Activated naive CD8-positive, alpha-beta T cell treated with anti-CD3 and anti-CD28 coated beads for 36 hours (primary cell): ENCODE results near the gene GSX2. TPM values are rescaled to one million over a fixed set of nuclear protein-coding genes. Genes with fewer than 3 reads are reported as not detected.

ENCODE experiments used
- DNase-seq: peaks from one replicate; pipeline ENCODE4 v3.0.0; 2021
- H3K27ac Mint-ChIP-seq: one replicate; pipeline ENCODE4 v1.8.0; 2022; ENCODE audit warnings: mild to moderate bottlenecking, moderate library complexity, mixed read lengths
- H3K27me3 Mint-ChIP-seq: one replicate; pipeline ENCODE4 v1.8.0; 2022; ENCODE audit warnings: mild to moderate bottlenecking, mixed read lengths
- H3K36me3 Mint-ChIP-seq: one replicate; pipeline ENCODE4 v1.8.0; 2021; ENCODE audit warnings: mild to moderate bottlenecking, mixed read lengths
- H3K4me1 Mint-ChIP-seq: one replicate; pipeline ENCODE4 v1.8.0; 2021; ENCODE audit warnings: mixed read lengths
- H3K4me3 Mint-ChIP-seq: one replicate; pipeline ENCODE4 v1.8.0; 2022; ENCODE audit warnings: mild to moderate bottlenecking, moderate library complexity, mixed read lengths
- H3K9me3 Mint-ChIP-seq: one replicate; pipeline ENCODE4 v1.8.0; 2022; ENCODE audit warnings: mixed read lengths
- total RNA-seq, 2 experiments: library from RNA; stranded (reverse); gene quantifications; one replicate each; pipeline ENCODE4 v1.2.3, GENCODE V29; 2021

GSX2 gene
- total RNA-seq, 2 experiments from 2014 or later: not detected

DNA sequence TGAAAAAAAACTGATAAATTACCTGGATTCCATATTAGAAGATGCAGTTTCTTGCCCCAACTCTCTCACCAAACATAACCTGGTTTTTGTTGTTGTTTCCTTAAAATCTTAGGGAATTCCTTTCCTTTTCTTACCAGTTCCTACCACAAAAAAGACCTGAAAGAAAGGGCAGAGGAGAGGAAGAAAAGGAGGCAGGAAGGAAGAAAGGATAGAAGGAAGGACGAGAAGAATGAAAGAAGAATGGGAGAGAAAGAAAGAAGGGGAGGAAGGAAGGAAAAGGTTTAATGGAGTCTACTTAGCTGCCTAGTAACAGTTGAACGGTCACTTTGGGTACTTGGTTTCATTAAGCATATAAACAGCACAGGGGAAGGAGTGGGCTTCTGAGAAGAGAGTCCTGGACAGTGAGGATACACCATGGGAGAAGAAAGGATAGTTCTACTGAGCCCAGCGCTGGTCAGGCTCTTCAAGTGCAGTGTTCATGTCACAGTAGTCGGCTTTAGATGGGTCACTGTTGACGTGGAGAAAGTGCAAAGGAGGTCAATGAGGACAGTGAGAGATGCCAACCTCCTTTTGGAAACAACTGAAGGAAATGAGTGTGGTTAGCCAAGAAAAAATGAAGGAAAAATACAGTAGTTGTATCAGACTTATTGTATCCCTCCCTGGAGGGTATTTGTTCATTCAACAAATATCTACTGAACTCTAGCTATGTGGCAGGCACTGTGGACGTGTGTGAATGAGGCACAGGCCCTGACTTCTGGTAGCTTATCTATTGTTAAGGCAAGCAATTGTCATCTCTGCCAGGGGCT is 34.5 kb upstream of the GSX2 start:
- Mint-ChIP-seq H3K36me3 (peaks cover 14% of the 10 kb centered on the region), H3K4me1 (peaks cover 33% of the 10 kb centered on the region), H3K4me3 (peak overlapping the region; percentile 73), H3K9me3 (no peaks in the 10 kb centered on the region), H3K27me3 (no peaks in the 10 kb centered on the region), H3K27ac (peak overlapping the region; percentile 35)
- DNase-seq: no peak

DNA sequence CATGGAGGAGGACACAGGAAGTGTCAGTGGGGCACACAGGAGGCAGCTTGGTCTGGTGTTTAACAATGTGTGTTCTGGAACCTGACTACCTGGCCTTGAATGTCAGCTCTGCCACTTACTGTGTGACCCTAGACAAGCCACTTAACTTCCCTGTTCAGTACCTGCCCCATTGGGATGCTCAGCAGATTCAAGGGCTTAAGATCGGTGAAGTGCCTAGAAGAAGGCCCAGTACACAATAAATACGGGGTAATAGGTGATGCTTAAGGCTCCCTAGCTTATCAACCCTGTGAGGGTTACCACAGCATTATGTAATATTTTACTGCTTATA is 33.9 kb upstream of the GSX2 start:
- no peak for DNase-seq
- Mint-ChIP-seq H3K9me3 (no peaks in the 10 kb centered on the region), H3K4me3 (no peak overlapping the region), H3K27me3 (no peaks in the 10 kb centered on the region), H3K36me3 (peaks cover 14% of the 10 kb centered on the region), H3K4me1 (peaks cover 29% of the 10 kb centered on the region), H3K27ac (no peak overlapping the region)

DNA sequence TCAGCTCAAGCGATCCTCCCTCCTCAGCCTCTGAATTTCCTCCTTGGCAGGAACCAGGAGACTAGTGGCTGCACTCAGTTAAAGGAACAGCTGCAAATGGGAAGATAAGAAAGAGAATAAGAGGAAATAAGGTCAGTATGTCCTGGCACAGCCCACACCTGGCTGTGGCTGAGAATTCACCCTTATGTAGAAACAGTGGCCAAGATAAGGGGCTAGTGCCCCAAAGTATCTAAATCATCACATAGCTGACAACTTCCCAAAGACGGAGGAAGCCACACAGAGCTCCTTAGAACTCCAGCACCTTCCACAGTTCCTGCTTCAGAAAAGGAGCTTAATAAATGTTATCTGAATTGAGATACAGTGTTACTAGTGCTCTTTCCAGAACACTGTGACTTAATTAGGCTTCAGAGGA is 33.2 kb upstream of the GSX2 start:
- Mint-ChIP-seq H3K27ac (no peak overlapping the region), H3K4me1 (peaks cover 23% of the 10 kb centered on the region), H3K36me3 (peaks cover 9% of the 10 kb centered on the region), H3K4me3 (no peak overlapping the region), H3K9me3 (no peaks in the 10 kb centered on the region), H3K27me3 (no peaks in the 10 kb centered on the region)
- DNase-seq: no peak

DNA sequence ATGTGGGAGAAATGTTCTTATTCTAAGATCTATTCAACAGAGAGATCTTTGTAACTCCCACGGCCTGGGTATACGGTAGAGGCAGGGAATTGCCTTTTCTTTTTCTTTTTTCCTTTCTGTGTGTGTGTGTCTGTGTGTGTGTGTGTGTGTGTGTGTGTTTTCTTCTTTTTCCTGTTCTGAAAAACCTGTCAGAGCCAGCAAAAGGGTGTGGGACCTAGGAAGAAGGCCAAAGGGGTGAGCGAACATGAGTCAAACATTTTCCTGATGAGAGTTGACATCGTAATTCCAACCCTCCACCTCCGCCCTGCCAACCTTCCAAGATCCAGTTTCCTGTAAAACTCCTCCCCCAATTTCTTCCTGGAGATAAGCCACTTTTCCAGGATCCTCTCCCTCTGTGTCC is 32.8 kb upstream of the GSX2 start:
- Mint-ChIP-seq H3K9me3 (no peaks in the 10 kb centered on the region), H3K27ac (no peak overlapping the region), H3K4me1 (peaks cover 19% of the 10 kb centered on the region), H3K27me3 (no peaks in the 10 kb centered on the region), H3K36me3 (peaks cover 7% of the 10 kb centered on the region), H3K4me3 (no peak overlapping the region)
- no peak for DNase-seq

DNA sequence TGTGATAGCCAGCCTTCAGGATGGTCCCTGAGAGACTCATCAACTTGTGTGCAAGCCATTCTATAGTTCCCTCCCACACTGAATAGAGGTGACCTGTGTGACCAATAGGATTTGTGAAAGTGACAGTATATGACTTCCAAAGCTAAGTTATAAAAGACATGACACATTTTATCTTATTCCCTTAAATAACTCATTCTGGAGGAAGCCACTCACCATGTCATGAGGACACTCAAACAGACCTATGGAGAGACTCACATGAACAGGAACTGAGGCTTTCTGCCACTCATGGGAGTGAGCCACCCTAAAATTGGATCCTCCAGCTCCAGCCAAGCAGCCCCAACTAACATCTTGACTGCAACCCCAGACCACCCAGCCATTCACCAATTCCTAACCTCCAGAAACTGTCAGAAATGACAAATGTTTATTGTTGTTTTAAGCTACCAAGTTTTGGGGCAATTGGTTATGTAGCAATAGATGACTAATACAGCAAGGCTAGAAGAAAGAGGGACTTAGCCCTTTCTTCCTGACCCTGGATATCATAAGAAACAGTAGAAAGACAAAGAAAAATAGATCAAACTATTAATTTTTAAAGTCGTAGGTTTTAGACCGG is 26.6 kb upstream of the GSX2 start:
- no peak overlapping the region for H3K27ac Mint-ChIP-seq
- no peaks in the 10 kb centered on the region for H3K36me3 Mint-ChIP-seq
- H3K4me1 Mint-ChIP-seq: no peaks in the 10 kb centered on the region
- peaks cover 11% of the 10 kb centered on the region for H3K27me3 Mint-ChIP-seq
- no peaks in the 10 kb centered on the region for H3K9me3 Mint-ChIP-seq
- no peak for DNase-seq
- no peak overlapping the region for H3K4me3 Mint-ChIP-seq

DNA sequence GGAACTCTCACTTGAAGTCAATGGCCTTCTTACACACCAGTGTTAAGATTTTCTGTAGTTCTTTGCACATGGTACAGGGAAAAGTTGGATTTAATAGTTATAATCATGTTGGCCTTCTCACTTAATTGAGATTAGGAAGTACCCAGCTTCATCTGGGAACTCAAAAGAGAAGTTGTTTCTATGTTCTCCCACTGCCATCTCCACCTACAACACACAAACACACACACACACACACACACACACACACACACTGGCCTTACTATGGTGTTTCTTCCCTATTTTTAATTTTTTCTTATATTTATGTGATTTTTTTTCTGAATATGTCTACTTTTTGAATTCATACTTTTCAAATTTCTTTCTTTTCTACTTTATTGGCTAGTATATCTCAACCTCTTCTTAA is 25.6 kb upstream of the GSX2 start:
- peaks cover 15% of the 10 kb centered on the region for H3K27me3 Mint-ChIP-seq
- no peaks in the 10 kb centered on the region for H3K36me3 Mint-ChIP-seq
- H3K27ac Mint-ChIP-seq: no peak overlapping the region
- H3K4me3 Mint-ChIP-seq: no peak overlapping the region
- H3K4me1 Mint-ChIP-seq: no peaks in the 10 kb centered on the region
- no peaks in the 10 kb centered on the region for H3K9me3 Mint-ChIP-seq
- DNase-seq: no peak

DNA sequence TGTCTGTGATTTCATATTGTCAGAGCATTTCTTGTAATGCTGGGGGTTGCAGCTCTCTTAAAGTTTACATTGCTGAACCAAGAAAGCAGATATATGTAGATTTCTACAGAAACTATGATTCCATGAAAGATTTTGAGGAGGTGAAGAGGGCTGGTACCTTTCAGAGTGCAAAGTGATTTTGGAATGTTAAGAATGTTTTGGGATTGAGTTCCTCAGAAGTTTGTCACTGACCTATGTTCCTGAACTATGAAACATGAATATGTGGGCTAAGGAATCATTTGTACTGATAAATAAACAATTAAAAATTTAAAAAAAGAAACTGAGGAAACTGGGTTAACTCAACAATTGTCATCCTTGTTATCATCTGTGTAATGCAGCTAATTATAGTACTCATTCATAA is 23.3 kb upstream of the GSX2 start:
- Mint-ChIP-seq H3K9me3 (no peaks in the 10 kb centered on the region), H3K27ac (no peak overlapping the region), H3K27me3 (peaks cover 16% of the 10 kb centered on the region), H3K36me3 (no peaks in the 10 kb centered on the region), H3K4me1 (no peaks in the 10 kb centered on the region), H3K4me3 (no peak overlapping the region)
- DNase-seq: no peak

DNA sequence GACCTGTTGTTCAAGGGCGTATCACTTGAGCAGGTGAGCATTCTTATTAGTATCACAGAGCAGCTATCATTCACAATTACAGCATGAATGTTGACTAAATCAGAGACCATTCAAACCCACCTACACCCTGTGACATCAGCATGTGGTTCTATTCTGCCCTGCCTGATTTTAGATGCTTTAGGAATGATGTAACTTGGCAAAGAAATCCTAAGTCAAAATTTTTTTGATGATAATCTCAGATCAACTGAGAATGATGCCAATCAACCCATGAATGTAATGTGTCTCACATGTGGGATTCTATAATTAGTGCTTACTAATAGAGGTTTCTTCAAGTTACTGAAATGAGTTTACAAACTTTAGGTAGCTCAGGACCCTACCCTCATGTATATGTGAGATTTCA is 22.2 kb upstream of the GSX2 start:
- H3K9me3 Mint-ChIP-seq: no peaks in the 10 kb centered on the region
- DNase-seq: no peak
- H3K27ac Mint-ChIP-seq: no peak overlapping the region
- H3K4me1 Mint-ChIP-seq: no peaks in the 10 kb centered on the region
- H3K27me3 Mint-ChIP-seq: peaks cover 16% of the 10 kb centered on the region
- H3K4me3 Mint-ChIP-seq: no peak overlapping the region
- H3K36me3 Mint-ChIP-seq: no peaks in the 10 kb centered on the region

DNA sequence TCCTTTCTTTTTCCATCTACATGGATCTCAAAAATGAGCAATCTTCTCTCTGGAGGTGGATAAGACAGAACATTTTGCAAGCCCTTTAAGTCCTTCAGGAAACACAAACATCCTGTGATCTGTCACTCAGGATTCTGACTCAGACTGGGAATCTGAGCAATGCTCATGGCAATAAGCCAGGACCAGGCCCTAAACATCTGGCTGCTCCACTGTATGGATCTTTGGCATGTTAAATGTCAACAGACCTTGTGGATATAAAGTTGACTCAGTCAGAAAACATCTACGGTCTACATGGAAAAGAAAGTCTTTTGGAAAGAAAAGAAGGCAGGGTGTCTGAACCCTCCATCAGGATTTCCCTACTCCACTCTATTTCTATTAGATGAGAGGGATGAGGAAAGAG is 17.8 kb upstream of the GSX2 start:
- Mint-ChIP-seq H3K36me3 (no peaks in the 10 kb centered on the region), H3K27me3 (peaks cover 9% of the 10 kb centered on the region), H3K9me3 (no peaks in the 10 kb centered on the region), H3K4me1 (no peaks in the 10 kb centered on the region), H3K4me3 (no peak overlapping the region), H3K27ac (no peak overlapping the region)
- no peak for DNase-seq

DNA sequence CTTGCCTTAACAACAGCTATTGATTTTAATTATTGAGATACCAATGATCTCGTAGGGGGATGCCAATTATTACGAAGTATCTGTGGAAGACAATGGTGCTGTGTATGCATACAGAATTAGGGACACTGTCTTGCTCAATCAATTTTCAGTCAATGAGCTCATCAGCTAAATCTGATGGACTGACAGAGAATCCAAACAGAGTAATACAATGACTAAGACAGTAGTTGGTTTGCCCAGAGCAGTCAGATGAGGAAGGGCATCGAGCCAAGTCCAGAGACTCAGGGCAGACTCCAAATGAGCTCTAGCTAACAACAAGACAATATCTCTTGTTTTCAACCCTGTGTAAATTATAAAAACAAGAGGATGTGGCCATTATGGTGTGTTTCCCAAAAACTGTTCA is 14.7 kb upstream of the GSX2 start:
- Mint-ChIP-seq H3K27ac (no peak overlapping the region), H3K4me1 (no peaks in the 10 kb centered on the region), H3K9me3 (no peaks in the 10 kb centered on the region), H3K36me3 (no peaks in the 10 kb centered on the region), H3K27me3 (no peaks in the 10 kb centered on the region), H3K4me3 (no peak overlapping the region)
- no peak for DNase-seq

DNA sequence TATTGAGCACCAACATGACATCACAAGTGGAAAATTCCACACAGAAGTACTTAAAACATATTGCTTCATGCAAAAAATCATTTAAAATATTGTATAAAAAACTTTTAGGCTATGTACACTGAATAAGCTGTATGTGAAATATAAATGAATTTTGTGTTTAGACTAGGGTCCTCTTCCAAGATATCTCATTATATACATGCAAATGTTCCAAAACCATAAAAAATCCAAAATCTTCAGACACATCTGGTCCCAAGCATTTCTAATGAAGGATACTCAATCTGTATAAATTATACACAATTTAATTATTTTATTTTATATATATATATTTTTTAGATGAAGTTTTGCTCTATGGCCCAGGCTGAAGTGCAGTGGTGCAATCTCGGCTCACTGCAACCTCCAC is 10.1 kb upstream of the GSX2 start:
- peaks cover 43% of the 10 kb centered on the region for H3K27me3 Mint-ChIP-seq
- no peak for DNase-seq

DNA sequence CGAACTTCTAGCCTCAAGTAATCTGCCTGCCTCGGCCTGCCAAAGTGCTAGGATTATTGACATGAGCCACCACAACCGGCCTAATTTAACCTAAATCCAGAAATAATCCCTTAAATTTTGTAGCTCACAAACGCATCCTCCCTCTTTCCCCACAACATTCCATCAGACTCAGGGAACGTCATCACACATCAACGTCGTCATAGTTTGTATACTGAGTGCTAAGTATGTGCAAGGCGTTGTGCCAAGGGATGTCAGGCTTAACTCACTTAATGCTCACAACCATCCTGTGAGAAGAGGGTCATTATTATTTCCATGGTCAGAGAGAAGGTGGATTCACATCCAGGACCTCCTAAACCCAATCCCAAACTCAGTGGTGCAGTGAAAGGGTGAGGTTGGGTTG is 9.6 kb upstream of the GSX2 start:
- Mint-ChIP-seq H3K9me3 (no peaks in the 10 kb centered on the region), H3K27ac (no peak overlapping the region), H3K4me1 (peaks cover 22% of the 10 kb centered on the region), H3K36me3 (no peaks in the 10 kb centered on the region), H3K4me3 (no peak overlapping the region), H3K27me3 (peaks cover 48% of the 10 kb centered on the region)
- DNase-seq: no peak

More for the DNA sequence above, 10.1 kb upstream of the GSX2 start:
- Mint-ChIP-seq H3K36me3 (no peaks in the 10 kb centered on the region), H3K9me3 (no peaks in the 10 kb centered on the region), H3K4me1 (peaks cover 20% of the 10 kb centered on the region), H3K4me3 (no peak overlapping the region), H3K27ac (no peak overlapping the region)

DNA sequence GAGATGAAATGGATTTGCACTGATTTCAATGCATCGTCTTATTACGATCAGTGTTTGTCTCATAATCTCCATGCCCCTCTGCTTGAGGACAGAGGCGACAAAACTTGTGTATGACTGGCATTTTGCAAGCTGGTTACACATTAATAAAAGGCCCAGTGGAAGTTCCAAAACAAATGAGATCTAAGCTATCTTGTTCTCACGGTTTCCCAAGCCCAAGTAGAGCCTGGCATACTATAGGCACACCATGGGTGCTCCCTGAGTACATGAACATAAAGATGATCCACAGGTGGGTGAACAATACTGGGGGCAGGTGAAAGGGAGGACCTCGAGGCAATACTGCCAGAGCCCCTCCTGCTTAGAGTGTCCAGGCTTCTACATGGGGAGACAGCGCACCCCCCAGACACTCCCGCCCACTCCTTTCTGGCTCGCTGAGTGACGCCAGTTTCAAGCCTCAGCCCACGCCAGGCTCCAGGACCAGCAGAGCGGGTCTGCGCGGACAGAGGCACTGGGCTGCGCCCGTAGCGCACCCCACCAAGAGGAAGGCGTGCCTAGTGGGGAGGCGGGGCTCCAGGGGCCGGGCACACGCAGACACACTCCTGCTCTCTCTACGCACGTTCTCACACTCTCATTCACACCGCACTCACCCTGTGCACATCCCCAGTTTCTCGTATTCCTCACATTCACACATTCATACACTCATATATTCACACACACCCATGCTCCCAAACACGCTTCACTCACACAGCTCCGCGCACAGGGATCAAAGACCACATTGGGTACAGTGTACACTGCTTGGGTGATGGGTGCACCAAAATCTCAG is 8.9 kb upstream of the GSX2 start:
- no peak overlapping the region for H3K27ac Mint-ChIP-seq
- H3K9me3 Mint-ChIP-seq: no peaks in the 10 kb centered on the region
- H3K27me3 Mint-ChIP-seq: peaks cover 54% of the 10 kb centered on the region
- H3K4me1 Mint-ChIP-seq: peaks cover 24% of the 10 kb centered on the region
- no peaks in the 10 kb centered on the region for H3K36me3 Mint-ChIP-seq
- peak; percentile 32 for DNase-seq
- H3K4me3 Mint-ChIP-seq: peak overlapping the region; percentile 53

DNA sequence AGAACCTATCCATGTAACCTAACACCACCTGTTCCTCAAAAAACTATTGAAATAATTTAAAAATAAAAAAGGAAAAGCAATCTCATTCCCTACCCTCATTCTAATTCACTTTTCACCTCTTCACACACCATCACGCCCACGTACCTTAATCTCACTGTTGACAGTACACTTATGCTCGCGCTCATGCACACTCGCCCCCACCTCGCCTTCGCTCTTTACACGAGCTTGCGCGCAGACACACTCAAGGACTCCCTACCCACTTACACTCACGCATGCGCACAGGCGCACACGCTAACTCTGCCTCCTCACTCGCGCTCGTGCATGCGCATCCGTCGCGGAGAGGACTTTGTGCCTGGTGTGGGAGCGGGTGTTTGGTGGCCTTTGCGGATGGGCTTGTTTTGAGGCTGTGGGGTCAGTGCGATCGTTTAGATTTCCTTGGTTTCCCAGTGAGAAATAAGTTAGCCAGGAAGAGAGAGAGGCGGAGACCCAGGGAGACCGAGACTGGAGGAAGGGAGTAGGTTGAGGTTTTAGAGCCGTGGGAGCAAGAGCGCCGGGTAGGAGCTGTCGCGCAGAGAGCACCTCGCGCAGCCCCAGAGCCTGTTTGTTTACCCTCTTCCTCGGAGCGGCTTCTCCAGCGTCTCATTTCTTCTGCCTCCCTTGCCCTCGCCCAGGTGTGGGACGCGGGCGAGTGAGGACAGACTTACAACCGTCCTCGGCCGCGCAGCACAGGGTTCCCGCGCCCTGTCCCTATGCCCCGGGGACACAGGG is 8.1 kb upstream of the GSX2 start:
- Mint-ChIP-seq H3K4me3 (peak overlapping the region; percentile 85), H3K27me3 (peaks cover 62% of the 10 kb centered on the region), H3K36me3 (no peaks in the 10 kb centered on the region), H3K9me3 (no peaks in the 10 kb centered on the region), H3K4me1 (peaks cover 27% of the 10 kb centered on the region), H3K27ac (no peak overlapping the region)
- peak; percentile 72 for DNase-seq
